ENCODE data around the gene ISY1. TPM values are rescaled to one million over a fixed set of nuclear protein-coding genes. Genes with fewer than 3 reads are reported as not detected.

The ISY1 gene
- total RNA-seq, 4 donors from 2014 or later = 6.0 to 26.3 (median 19.6) TPM

GRCh38 chr3:129105862-129106261 is 55.0 kb downstream of the ISY1 start:
- DNase-seq = no peak
- H3K27me3 ChIP-seq = no peaks in the 10 kb centered on the region
- H3K4me1 ChIP-seq = peaks cover 0 to 12% (median 0%) of the 10 kb centered on the region in 3 donors
- H3K36me3 ChIP-seq = peaks cover 0 to 38% (median 0%) of the 10 kb centered on the region in 3 donors
- H3K4me3 ChIP-seq = no peak overlapping the region
- no peaks in the 10 kb centered on the region for H3K9me3 ChIP-seq
- 84% methylated on average over 2 to 4 of the region's 4 CpGs for WGBS, 2 donors
- intact Hi-C loops (cut with DNase I) = no loop called here
- TF ChIP-seq CTCF (IDR thresholded peaks at IDR 0.05) (no peak), POLR2A (IDR thresholded peaks at IDR 0.05) (no peak)
- H3K27ac ChIP-seq = no peak overlapping the region

- intact Hi-C loops (cut with DNase I) = no loop called here
- Histone ChIP-seq H3K4me1 (peaks cover 0 to 12% (median 0%) of the 10 kb centered on the region in 3 donors), H3K27ac (no peak overlapping the region), H3K9me3 (no peaks in the 10 kb centered on the region), H3K4me3 (no peak overlapping the region), H3K27me3 (no peaks in the 10 kb centered on the region), H3K36me3 (peaks cover 0 to 33% (median 0%) of the 10 kb centered on the region in 3 donors)
- WGBS, 2 donors = 92 to 95% methylated on average over 5 to 6 of the region's 6 CpGs
- no peak for DNase-seq
- TF ChIP-seq CTCF (IDR thresholded peaks at IDR 0.05) (no peak), POLR2A (IDR thresholded peaks at IDR 0.05) (no peak)
Measured at GRCh38 chr3:129104498-129105079, 56.3 kb downstream of the ISY1 start.

DNA sequence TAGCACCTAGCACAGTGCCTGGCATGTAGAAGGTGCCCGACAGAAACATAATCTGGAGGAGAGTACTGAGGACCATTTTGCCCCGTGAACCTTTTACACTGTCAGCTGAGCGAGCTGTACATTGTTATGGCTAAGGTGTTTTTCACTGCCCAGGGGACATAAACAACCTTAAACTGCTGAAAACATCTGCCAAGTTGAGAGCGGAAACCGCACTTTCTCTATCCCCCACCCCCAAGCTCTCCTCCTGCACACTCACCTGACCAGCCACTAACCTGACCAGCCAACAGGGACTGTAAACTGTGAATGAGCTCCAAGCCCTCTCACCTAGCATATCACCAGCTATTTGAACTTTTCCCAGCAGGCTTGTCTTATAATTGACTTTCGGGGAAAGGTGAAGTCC is 56.8 kb downstream of the ISY1 start:
- H3K27ac ChIP-seq = no peak overlapping the region
- peaks cover 0 to 12% (median 0%) of the 10 kb centered on the region in 3 donors for H3K4me1 ChIP-seq
- TF ChIP-seq CTCF (IDR thresholded peaks at IDR 0.05) (no peak), POLR2A (IDR thresholded peaks at IDR 0.05) (no peak)
- 95% methylated on average over 5 of the region's 6 CpGs; no CpG with 5 or more reads in 1 of the 2 donors for WGBS, 2 donors
- intact Hi-C loops (cut with DNase I) = no loop called here
- H3K9me3 ChIP-seq = no peaks in the 10 kb centered on the region
- no peaks in the 10 kb centered on the region for H3K27me3 ChIP-seq
- no peak for DNase-seq
- peaks cover 0 to 29% (median 0%) of the 10 kb centered on the region in 3 donors for H3K36me3 ChIP-seq
- H3K4me3 ChIP-seq = no peak overlapping the region

DNA sequence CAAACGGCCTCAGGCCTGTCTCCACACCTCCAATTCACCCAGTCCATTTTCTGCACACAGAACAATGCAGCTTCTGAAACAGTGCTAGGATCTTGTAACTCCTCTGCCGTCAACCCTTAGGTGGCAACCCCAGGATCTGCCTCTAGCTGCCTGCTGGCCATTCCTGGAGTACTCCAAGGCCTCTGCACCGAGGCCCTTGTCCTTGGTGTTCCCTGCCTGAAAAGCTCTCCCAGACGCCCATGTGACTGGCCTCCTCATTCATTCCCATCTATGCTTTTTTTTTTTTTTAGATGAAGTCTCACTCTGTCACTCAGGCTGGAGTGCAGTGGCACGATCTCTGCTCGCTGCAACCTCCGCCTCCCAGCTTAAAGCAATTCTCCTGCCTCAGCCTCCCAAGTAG is 57.6 kb downstream of the ISY1 start:
- DNase-seq = no peak
- WGBS, 2 donors = 80 to 86% methylated on average over 7 of the region's 7 CpGs
- H3K27ac ChIP-seq = no peak overlapping the region
- TF ChIP-seq POLR2A (IDR thresholded peaks at IDR 0.05) (no peak), CTCF (IDR thresholded peaks at IDR 0.05) (no peak)
- intact Hi-C loops (cut with DNase I) = no loop called here
- no peaks in the 10 kb centered on the region for H3K27me3 ChIP-seq
- H3K36me3 ChIP-seq = peaks cover 0 to 23% (median 0%) of the 10 kb centered on the region in 3 donors
- no peak overlapping the region for H3K4me3 ChIP-seq
- peaks cover 0 to 12% (median 0%) of the 10 kb centered on the region in 3 donors for H3K4me1 ChIP-seq
- H3K9me3 ChIP-seq = no peaks in the 10 kb centered on the region

- TF ChIP-seq POLR2A (IDR thresholded peaks at IDR 0.05) = no peak
- no peak for TF ChIP-seq CTCF (IDR thresholded peaks at IDR 0.05)
- H3K36me3 ChIP-seq = peaks cover 0 to 14% (median 0%) of the 10 kb centered on the region in 3 donors
- no peak overlapping the region for H3K27ac ChIP-seq
- no peaks in the 10 kb centered on the region for H3K27me3 ChIP-seq
- intact Hi-C loops (cut with DNase I) = no loop called here
- WGBS, 2 donors = 81 to 85% methylated on average over 10 to 11 of the region's 12 CpGs
- no peak overlapping the region for H3K4me3 ChIP-seq
- H3K9me3 ChIP-seq = no peaks in the 10 kb centered on the region
- DNase-seq = no peak
- H3K4me1 ChIP-seq = peaks cover 0 to 3% (median 0%) of the 10 kb centered on the region in 3 donors
Measured at GRCh38 chr3:129101370-129102138, 59.3 kb downstream of the ISY1 start.

Data from esophagus squamous epithelium (tissue), 5 donors.